Naive thymus-derived CD4-positive, alpha-beta T cell (primary cell): ENCODE results near the gene CXCL12. TPM values are rescaled to one million over a fixed set of nuclear protein-coding genes. Genes with fewer than 3 reads are reported as not detected.

Experiments used
- ATAC-seq: fragments of 150-1000 bp; cut with Tn5 transposase; 2 replicates; pipeline ENCODE4 v1.10.0; 2021; ENCODE audit warnings: mild to moderate bottlenecking, moderate library complexity
- CTCF ChIA-PET: fragments of 350-600 bp; sonication (Branson Sonifier 250); formaldehyde crosslinking; loops from one replicate; lab custom pipeline; 2021; ENCODE audit warnings: antibody characterized with exemption; lab: Charles Lee
- POLR2A ChIA-PET: fragments of 350-600 bp; sonication (Branson Sonifier 250); formaldehyde crosslinking; loops from one replicate; lab custom pipeline; 2021; ENCODE audit warnings: antibody characterized with exemption, inconsistent platforms; lab: Charles Lee
- DNase-seq, 9 donors: peaks; one replicate each; pipeline versions ENCODE4 v3.0.0 to v3.0.0-alpha.2; 2020 to 2022; ENCODE audit warnings: mixed read lengths in 1 of 9
- H3K27ac ChIP-seq: one replicate; pipeline ENCODE4 v1.7.0; 2013; ENCODE audit warnings: mild to moderate bottlenecking, low read depth, low read length, moderate library complexity
- H3K27me3 ChIP-seq, 2 donors: one replicate each; pipeline ENCODE4 v1.7.0; 2013; ENCODE audit warnings: low read length in 2 of 2, mild to moderate bottlenecking in 2 of 2, moderate library complexity in 2 of 2; ENCODE audit not compliant: control insufficient read depth in 2 of 2, insufficient read depth in 2 of 2
- H3K36me3 ChIP-seq, 3 experiments: 1 replicate in 2 of 3; 2 replicates in 1 of 3; pipeline ENCODE4 v1.7.0; 2013; ENCODE audit warnings: low read length in 3 of 3, mild to moderate bottlenecking in 3 of 3, moderate library complexity in 1 of 3; ENCODE audit not compliant: insufficient read depth in 3 of 3, control insufficient read depth in 2 of 3
- H3K4me1 ChIP-seq, 2 donors: one replicate each; pipeline ENCODE4 v1.7.0; 2013; ENCODE audit warnings: low read length in 2 of 2, mild to moderate bottlenecking in 2 of 2, moderate library complexity in 1 of 2; ENCODE audit not compliant: control insufficient read depth in 2 of 2, insufficient read depth in 2 of 2
- H3K4me3 ChIP-seq: 2 replicates; pipeline ENCODE4 v1.7.0; 2013; ENCODE audit warnings: mild to moderate bottlenecking, low read length
- H3K9me3 ChIP-seq, 3 experiments: 1 replicate in 2 of 3; 2 replicates in 1 of 3; pipeline ENCODE4 v1.7.0; 2013; ENCODE audit warnings: low read length in 3 of 3; ENCODE audit not compliant: control insufficient read depth in 2 of 3
- H3K27ac Mint-ChIP-seq, 9 donors: one replicate each; pipeline ENCODE4 v1.8.0; 2020 to 2022; ENCODE audit warnings: mixed read lengths in 9 of 9, mild to moderate bottlenecking in 8 of 9, moderate library complexity in 5 of 9, inconsistent platforms in 2 of 9
- H3K27me3 Mint-ChIP-seq, 5 donors: one replicate each; pipeline ENCODE4 v1.8.0; 2021 to 2022; ENCODE audit warnings: mixed read lengths in 5 of 5, mild to moderate bottlenecking in 1 of 5
- H3K36me3 Mint-ChIP-seq, 5 donors: one replicate each; pipeline ENCODE4 v1.8.0; 2020 to 2022; ENCODE audit warnings: mixed read lengths in 5 of 5, mild to moderate bottlenecking in 3 of 5, inconsistent platforms in 1 of 5
- H3K4me1 Mint-ChIP-seq, 7 donors: one replicate each; pipeline ENCODE4 v1.8.0; 2020 to 2022; ENCODE audit warnings: mixed read lengths in 7 of 7, mild to moderate bottlenecking in 3 of 7, inconsistent platforms in 1 of 7
- H3K4me3 Mint-ChIP-seq, 10 donors: one replicate each; pipeline ENCODE4 v1.8.0; 2020 to 2022; ENCODE audit warnings: mild to moderate bottlenecking in 10 of 10, mixed read lengths in 10 of 10, moderate library complexity in 6 of 10, inconsistent platforms in 2 of 10
- H3K9me3 Mint-ChIP-seq, 11 donors: one replicate each; pipeline ENCODE4 v1.8.0; 2020 to 2022; ENCODE audit warnings: mixed read lengths in 11 of 11, mild to moderate bottlenecking in 4 of 11, inconsistent platforms in 1 of 11, moderate library complexity in 1 of 11
- intact Hi-C, 2 donors: fragments of 100-400 bp; cut with micrococcal nuclease; formaldehyde crosslinking; loops; one replicate each; pipeline ENCODE4 v1.15.1; 2023
- polyA plus RNA-seq, 2 donors: library from polyadenylated mRNA; unstranded; fragments of 300-500 nt; fragmentation: Illumina TruSeq; gene quantifications; one replicate each; pipeline ENCODE4 v1.2.3, GENCODE V29; 2021
- total RNA-seq, 6 experiments: library from RNA in 5 of 6; stranded (reverse) in 5 of 6; gene quantifications; 1 replicate in 5 of 6; 2 replicates in 1 of 6; pipeline ENCODE4 v1.2.3 and lab custom pipeline; 2021 to 2026

CXCL12 gene
- total and polyA plus RNA-seq, 7 experiments from 2014 or later: not detected

GRCh38 chr10:44402465-44403195 lies 17.7 kb upstream of the CXCL12 start:
- no peaks in the 10 kb centered on the region for H3K4me1 ChIP-seq
- H3K4me3 ChIP-seq: no peak overlapping the region
- H3K36me3 ChIP-seq: no peaks in the 10 kb centered on the region
- H3K27ac ChIP-seq: no peak overlapping the region
- H3K9me3 ChIP-seq: no peaks in the 10 kb centered on the region
- no peaks in the 10 kb centered on the region for H3K36me3 Mint-ChIP-seq
- DNase-seq: no peak
- POLR2A ChIA-PET: no interaction called here
- H3K4me1 Mint-ChIP-seq: no peaks in the 10 kb centered on the region
- no peak overlapping the region for H3K4me3 Mint-ChIP-seq
- CTCF ChIA-PET: no interaction called here
- peaks cover 0 to 5% (median 0%) of the 10 kb centered on the region in 11 donors for H3K9me3 Mint-ChIP-seq
- no peak overlapping the region for H3K27ac Mint-ChIP-seq
- no peaks in the 10 kb centered on the region for H3K27me3 ChIP-seq
- ATAC-seq: no peak
- intact Hi-C loops: no loop called here
- H3K27me3 Mint-ChIP-seq: peaks cover 0 to 11% (median 4%) of the 10 kb centered on the region in 5 donors

GRCh38 chr10:44400541-44400940 lies 15.6 kb upstream of the CXCL12 start:
- no peaks in the 10 kb centered on the region for H3K36me3 Mint-ChIP-seq
- Histone ChIP-seq H3K9me3 (no peaks in the 10 kb centered on the region), H3K27me3 (no peaks in the 10 kb centered on the region), H3K36me3 (no peaks in the 10 kb centered on the region), H3K4me3 (no peak overlapping the region), H3K27ac (no peak overlapping the region), H3K4me1 (no peaks in the 10 kb centered on the region)
- H3K27ac Mint-ChIP-seq: no peak overlapping the region
- H3K4me3 Mint-ChIP-seq: no peak overlapping the region
- H3K9me3 Mint-ChIP-seq: peaks cover 0 to 2% (median 0%) of the 10 kb centered on the region in 11 donors
- ATAC-seq (no peak), DNase-seq (no peak)
- peaks cover 8 to 14% (median 14%) of the 10 kb centered on the region in 5 donors for H3K27me3 Mint-ChIP-seq
- ChIA-PET POLR2A (no interaction called here), CTCF (no interaction called here)
- H3K4me1 Mint-ChIP-seq: no peaks in the 10 kb centered on the region
- intact Hi-C loops: no loop called here

GRCh38 chr10:44399659-44400451 lies 15.0 kb upstream of the CXCL12 start:
- peaks cover 0 to 2% (median 0%) of the 10 kb centered on the region in 11 donors for H3K9me3 Mint-ChIP-seq
- H3K4me1 Mint-ChIP-seq: no peaks in the 10 kb centered on the region
- CTCF ChIA-PET: no interaction called here
- DNase-seq (no peak), ATAC-seq (no peak)
- H3K4me3 Mint-ChIP-seq: no peak overlapping the region
- H3K27ac Mint-ChIP-seq: no peak overlapping the region
- no peaks in the 10 kb centered on the region for H3K9me3 ChIP-seq
- no peak overlapping the region for H3K4me3 ChIP-seq
- intact Hi-C loops: no loop called here
- no peaks in the 10 kb centered on the region for H3K36me3 ChIP-seq
- H3K27me3 Mint-ChIP-seq: peaks cover 8 to 16% (median 14%) of the 10 kb centered on the region in 5 donors
- POLR2A ChIA-PET: no interaction called here
- H3K36me3 Mint-ChIP-seq: no peaks in the 10 kb centered on the region
- no peaks in the 10 kb centered on the region for H3K4me1 ChIP-seq
- H3K27me3 ChIP-seq: no peaks in the 10 kb centered on the region
- H3K27ac ChIP-seq: no peak overlapping the region

GRCh38 chr10:44398747-44399658 lies 14.1 kb upstream of the CXCL12 start:
- no peak overlapping the region for H3K27ac ChIP-seq
- H3K27me3 ChIP-seq: no peaks in the 10 kb centered on the region
- no peak for DNase-seq
- H3K36me3 ChIP-seq: no peaks in the 10 kb centered on the region
- intact Hi-C loops: no loop called here
- peaks cover 0 to 2% (median 0%) of the 10 kb centered on the region in 11 donors for H3K9me3 Mint-ChIP-seq
- H3K27ac Mint-ChIP-seq: no peak overlapping the region
- peaks cover 8 to 19% (median 14%) of the 10 kb centered on the region in 5 donors for H3K27me3 Mint-ChIP-seq
- H3K4me3 ChIP-seq: no peak overlapping the region
- no peaks in the 10 kb centered on the region for H3K9me3 ChIP-seq
- H3K4me1 ChIP-seq: no peaks in the 10 kb centered on the region
- no peak for ATAC-seq
- H3K4me1 Mint-ChIP-seq: no peaks in the 10 kb centered on the region
- H3K4me3 Mint-ChIP-seq: no peak overlapping the region
- no peaks in the 10 kb centered on the region for H3K36me3 Mint-ChIP-seq
- ChIA-PET POLR2A (no interaction called here), CTCF (no interaction called here)

GRCh38 chr10:44398271-44398670 lies 13.4 kb upstream of the CXCL12 start:
- peaks cover 12 to 27% (median 14%) of the 10 kb centered on the region in 5 donors for H3K27me3 Mint-ChIP-seq
- ATAC-seq (no peak), DNase-seq (no peak)
- CTCF ChIA-PET: no interaction called here
- Histone ChIP-seq H3K4me3 (no peak overlapping the region), H3K9me3 (no peaks in the 10 kb centered on the region), H3K36me3 (no peaks in the 10 kb centered on the region), H3K27me3 (no peaks in the 10 kb centered on the region), H3K27ac (no peak overlapping the region), H3K4me1 (no peaks in the 10 kb centered on the region)
- peaks cover 0 to 2% (median 0%) of the 10 kb centered on the region in 11 donors for H3K9me3 Mint-ChIP-seq
- intact Hi-C loops: no loop called here
- no peak overlapping the region for H3K27ac Mint-ChIP-seq
- H3K36me3 Mint-ChIP-seq: no peaks in the 10 kb centered on the region
- no peaks in the 10 kb centered on the region for H3K4me1 Mint-ChIP-seq
- H3K4me3 Mint-ChIP-seq: no peak overlapping the region
- POLR2A ChIA-PET: no interaction called here

- no peaks in the 10 kb centered on the region for H3K36me3 Mint-ChIP-seq
- H3K27me3 Mint-ChIP-seq: peaks cover 10 to 33% (median 15%) of the 10 kb centered on the region in 5 donors
- H3K27me3 ChIP-seq: no peaks in the 10 kb centered on the region
- H3K4me1 ChIP-seq: no peaks in the 10 kb centered on the region
- DNase-seq (no peak), ATAC-seq (no peak)
- no peak overlapping the region for H3K27ac Mint-ChIP-seq
- POLR2A ChIA-PET: no interaction called here
- H3K4me1 Mint-ChIP-seq: no peaks in the 10 kb centered on the region
- CTCF ChIA-PET: no interaction called here
- H3K36me3 ChIP-seq: no peaks in the 10 kb centered on the region
- H3K4me3 ChIP-seq: no peak overlapping the region
- intact Hi-C loops: no loop called here
- no peak overlapping the region for H3K4me3 Mint-ChIP-seq
- H3K27ac ChIP-seq: no peak overlapping the region
- peaks cover 0 to 2% (median 0%) of the 10 kb centered on the region in 11 donors for H3K9me3 Mint-ChIP-seq
- no peaks in the 10 kb centered on the region for H3K9me3 ChIP-seq
Measured at GRCh38 chr10:44397476-44398225, 12.8 kb upstream of the CXCL12 start.
